Measurements from ENCODE around the gene GPR158. TPM values are rescaled to one million over a fixed set of nuclear protein-coding genes. Genes with fewer than 3 reads are reported as not detected.

GPR158 gene
- total and polyA plus RNA-seq, 2 experiments from 2014 or later: 0.02 to 0.47 TPM

DNA sequence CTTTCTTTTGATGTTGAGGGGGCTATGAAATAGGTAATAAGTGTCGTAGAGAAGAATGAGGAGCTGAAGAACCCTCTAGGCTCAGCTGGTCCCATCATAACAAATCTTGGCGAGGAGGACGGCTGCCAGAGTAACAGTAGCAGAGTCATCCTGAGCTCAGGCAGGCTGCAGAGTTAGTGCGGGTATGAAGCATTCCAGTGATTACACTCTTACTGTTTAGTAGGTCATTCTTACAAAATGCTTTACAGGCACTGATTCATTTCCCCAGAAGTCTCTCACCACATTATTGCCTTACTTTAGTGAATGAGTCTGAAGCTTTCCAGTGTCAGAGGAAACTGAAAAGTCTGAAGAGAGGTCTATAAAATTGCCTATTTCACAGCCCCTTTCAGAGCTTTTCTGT lies 43.9 kb upstream of the GPR158 start:
- no peaks in the 10 kb centered on the region for H3K4me1 ChIP-seq (ENCODE audit: insufficient read depth)
- no peaks in the 10 kb centered on the region for H3K27me3 ChIP-seq
- TF ChIP-seq EZH2 (IDR thresholded peaks at IDR 0.05; ENCODE audit: borderline replicate concordance) (no peak), EZH2phosphoT487 (IDR thresholded peaks at IDR 0.05; ENCODE audit: low read depth, severe bottlenecking, unreplicated experiment) (no peak)
- TF ChIP-seq, protein P1, sequence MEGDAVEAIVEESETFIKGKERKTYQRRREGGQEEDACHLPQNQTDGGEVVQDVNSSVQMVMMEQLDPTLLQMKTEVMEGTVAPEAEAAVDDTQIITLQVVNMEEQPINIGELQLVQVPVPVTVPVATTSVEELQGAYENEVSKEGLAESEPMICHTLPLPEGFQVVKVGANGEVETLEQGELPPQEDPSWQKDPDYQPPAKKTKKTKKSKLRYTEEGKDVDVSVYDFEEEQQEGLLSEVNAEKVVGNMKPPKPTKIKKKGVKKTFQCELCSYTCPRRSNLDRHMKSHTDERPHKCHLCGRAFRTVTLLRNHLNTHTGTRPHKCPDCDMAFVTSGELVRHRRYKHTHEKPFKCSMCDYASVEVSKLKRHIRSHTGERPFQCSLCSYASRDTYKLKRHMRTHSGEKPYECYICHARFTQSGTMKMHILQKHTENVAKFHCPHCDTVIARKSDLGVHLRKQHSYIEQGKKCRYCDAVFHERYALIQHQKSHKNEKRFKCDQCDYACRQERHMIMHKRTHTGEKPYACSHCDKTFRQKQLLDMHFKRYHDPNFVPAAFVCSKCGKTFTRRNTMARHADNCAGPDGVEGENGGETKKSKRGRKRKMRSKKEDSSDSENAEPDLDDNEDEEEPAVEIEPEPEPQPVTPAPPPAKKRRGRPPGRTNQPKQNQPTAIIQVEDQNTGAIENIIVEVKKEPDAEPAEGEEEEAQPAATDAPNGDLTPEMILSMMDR (IDR thresholded peaks at IDR 0.05; ENCODE audit: poor library complexity): no peak
- H3K9me3 ChIP-seq (ENCODE audit: low read depth): no peaks in the 10 kb centered on the region
- H3K4me3 ChIP-seq: no peak overlapping the region
- H3K79me2 ChIP-seq: no peaks in the 10 kb centered on the region
- no peaks in the 10 kb centered on the region for H3K9me2 ChIP-seq (replicated peaks; ENCODE audit: insufficient read depth)
- WGBS (ENCODE audit: low lambda C conversion rate, missing lambda C conversion rate): 84% methylated on average over 4 of the region's 4 CpGs
- no peak overlapping the region for H3K27ac ChIP-seq
- H2AFZ ChIP-seq: no peak overlapping the region
- no peak for DNase-seq (ENCODE audit: low spot score)
- no peaks in the 10 kb centered on the region for H4K20me1 ChIP-seq (ENCODE audit: insufficient read depth, poor library complexity, severe bottlenecking)
- no peak overlapping the region for H3K4me2 ChIP-seq
- no peaks in the 10 kb centered on the region for H3K36me3 ChIP-seq (replicated peaks; ENCODE audit: insufficient read depth, low read depth)

DNA sequence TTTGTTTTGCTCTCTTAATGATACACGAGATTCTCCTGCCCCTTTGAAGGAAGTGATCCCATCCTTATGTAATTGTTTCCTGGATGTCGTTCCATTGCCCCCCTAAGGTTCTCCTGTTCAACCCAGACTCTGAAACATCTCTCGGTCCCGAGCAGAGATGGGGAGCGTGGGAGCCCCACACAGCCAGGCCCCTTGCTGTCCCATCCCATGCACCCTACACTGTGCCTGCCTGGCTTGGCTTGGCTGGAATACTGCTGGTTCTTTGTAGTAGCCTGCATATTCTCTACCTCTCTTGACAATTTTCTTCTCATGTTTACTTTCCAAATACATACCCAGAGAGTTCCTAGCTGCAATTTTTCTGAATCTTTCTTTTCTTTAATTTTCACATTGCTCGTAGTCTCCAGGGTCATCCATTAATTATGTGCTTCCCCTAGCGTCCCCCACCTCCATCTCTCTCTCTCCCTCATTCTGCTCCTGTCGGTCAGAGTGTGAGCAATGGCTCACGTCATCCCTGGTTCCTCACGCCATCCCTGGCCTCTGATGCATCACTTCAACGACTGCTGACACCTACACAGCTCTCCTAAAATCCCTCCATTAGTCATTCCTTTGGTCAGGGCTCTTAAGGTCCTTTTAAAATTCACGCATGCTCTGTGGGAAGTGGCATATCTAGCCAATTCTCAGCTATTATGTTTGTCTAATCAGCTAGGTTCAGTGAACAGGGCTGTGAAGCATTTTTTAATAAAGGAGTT lies 32.5 kb upstream of the GPR158 start:
- WGBS (ENCODE audit: low lambda C conversion rate, missing lambda C conversion rate): 82% methylated on average over 12 of the region's 12 CpGs
- Histone ChIP-seq H3K4me1 (ENCODE audit: insufficient read depth) (no peaks in the 10 kb centered on the region), H3K9me3 (ENCODE audit: low read depth) (no peaks in the 10 kb centered on the region), H3K9me2 (replicated peaks; ENCODE audit: insufficient read depth) (no peaks in the 10 kb centered on the region), H2AFZ (no peak overlapping the region), H3K79me2 (no peaks in the 10 kb centered on the region), H3K27me3 (no peaks in the 10 kb centered on the region), H3K27ac (no peak overlapping the region), H3K4me2 (no peak overlapping the region), H3K36me3 (replicated peaks; ENCODE audit: insufficient read depth, low read depth) (no peaks in the 10 kb centered on the region), H3K4me3 (no peak overlapping the region), H4K20me1 (ENCODE audit: insufficient read depth, poor library complexity, severe bottlenecking) (no peaks in the 10 kb centered on the region)
- DNase-seq (ENCODE audit: low spot score): no peak
- TF ChIP-seq, protein P1 (IDR thresholded peaks at IDR 0.05; ENCODE audit: poor library complexity): no peak
- no peak for TF ChIP-seq EZH2phosphoT487 (IDR thresholded peaks at IDR 0.05; ENCODE audit: low read depth, severe bottlenecking, unreplicated experiment)
- no peak for TF ChIP-seq EZH2 (IDR thresholded peaks at IDR 0.05; ENCODE audit: borderline replicate concordance)

DNA sequence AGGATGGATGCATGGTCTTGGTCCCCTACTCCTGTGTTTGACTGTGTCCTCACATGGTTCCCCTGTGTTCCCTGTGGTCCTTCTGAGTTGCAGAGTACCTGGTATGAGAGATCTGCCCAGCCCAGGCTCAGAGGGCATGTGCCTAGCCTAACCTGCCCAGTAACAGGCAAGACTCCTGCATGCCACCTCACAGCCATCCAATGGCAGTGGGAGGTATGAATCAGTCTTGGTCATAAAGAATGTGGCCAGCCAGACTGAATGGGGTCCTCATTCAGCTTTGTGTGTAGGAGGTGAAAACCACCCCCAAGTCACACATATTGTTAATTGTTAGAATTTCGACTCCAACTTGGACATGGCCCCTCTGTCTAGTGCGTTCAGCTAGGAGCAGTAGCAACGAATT lies 17.2 kb upstream of the GPR158 start:
- Histone ChIP-seq H3K4me3 (no peak overlapping the region), H3K79me2 (no peaks in the 10 kb centered on the region), H4K20me1 (ENCODE audit: insufficient read depth, poor library complexity, severe bottlenecking) (no peaks in the 10 kb centered on the region), H2AFZ (no peak overlapping the region), H3K27ac (no peak overlapping the region), H3K4me2 (no peak overlapping the region), H3K27me3 (no peaks in the 10 kb centered on the region), H3K9me3 (ENCODE audit: low read depth) (no peaks in the 10 kb centered on the region), H3K9me2 (replicated peaks; ENCODE audit: insufficient read depth) (no peaks in the 10 kb centered on the region), H3K4me1 (ENCODE audit: insufficient read depth) (no peaks in the 10 kb centered on the region), H3K36me3 (replicated peaks; ENCODE audit: insufficient read depth, low read depth) (no peaks in the 10 kb centered on the region)
- 77% methylated on average over 3 of the region's 3 CpGs for WGBS (ENCODE audit: low lambda C conversion rate, missing lambda C conversion rate)
- TF ChIP-seq, protein P1 (IDR thresholded peaks at IDR 0.05; ENCODE audit: poor library complexity): no peak
- no peak for TF ChIP-seq EZH2phosphoT487 (IDR thresholded peaks at IDR 0.05; ENCODE audit: low read depth, severe bottlenecking, unreplicated experiment)
- TF ChIP-seq EZH2 (IDR thresholded peaks at IDR 0.05; ENCODE audit: borderline replicate concordance): no peak
- DNase-seq (ENCODE audit: low spot score): no peak

Measured in hepatocyte (in vitro differentiated cells).